Midbrain (tissue), 1 donor: Measurements from ENCODE around the gene COG5.
"Not testable (repeated sequence)": the region's sequence is repeated elsewhere in the genome, so short reads cannot be mapped to it uniquely, and the experiment has no call there.

Experiments used
- DNase-seq: peaks from one replicate; lab custom pipeline; 2025; lab: John Stamatoyannopoulos, UW

COG5 gene

GRCh38 chr7:107224374-107225223 lies 339.1 kb downstream of the COG5 start:
- no peak for DNase-seq

DNA sequence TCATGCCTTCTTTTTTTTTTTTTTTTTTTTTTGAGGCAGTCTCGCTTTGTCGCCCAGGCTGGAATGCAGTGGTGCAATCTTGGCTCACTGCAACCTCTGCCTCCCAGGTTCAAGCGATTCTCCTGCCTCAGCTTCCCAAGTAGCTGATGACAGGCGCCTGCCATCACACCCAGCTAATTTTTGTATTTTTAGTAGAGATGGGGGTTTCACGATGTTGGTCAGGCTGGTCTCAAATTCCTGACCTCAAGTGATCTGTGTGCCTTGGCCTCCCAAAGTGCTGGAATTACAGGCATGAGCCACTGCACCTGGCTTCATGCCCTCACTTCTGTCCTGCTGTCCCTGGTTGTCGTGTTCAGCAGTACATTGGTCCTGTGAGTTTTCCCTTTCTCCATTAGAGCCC lies 342.9 kb downstream of the COG5 start:
- DNase-seq = not testable (repeated sequence)

DNA sequence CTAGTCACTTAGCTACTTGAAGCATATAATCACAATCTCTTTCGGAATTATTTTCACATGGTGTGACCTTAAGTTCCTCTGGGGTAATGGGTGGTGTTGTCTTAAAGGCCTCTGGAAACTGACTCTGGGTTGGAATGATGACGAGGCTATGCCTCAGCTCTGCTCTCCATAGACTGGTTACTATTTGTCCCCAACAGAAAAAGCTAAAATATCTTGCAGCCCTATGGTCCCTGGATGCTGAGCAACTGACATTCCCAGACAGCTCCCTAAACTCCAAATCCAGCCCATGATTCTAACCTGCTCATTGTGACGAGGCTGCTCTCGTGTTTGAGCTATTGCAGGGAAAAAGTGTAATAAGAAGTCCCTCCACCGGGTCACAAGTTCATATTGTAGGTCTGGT lies 343.4 kb downstream of the COG5 start:
- DNase-seq = no peak

DNA sequence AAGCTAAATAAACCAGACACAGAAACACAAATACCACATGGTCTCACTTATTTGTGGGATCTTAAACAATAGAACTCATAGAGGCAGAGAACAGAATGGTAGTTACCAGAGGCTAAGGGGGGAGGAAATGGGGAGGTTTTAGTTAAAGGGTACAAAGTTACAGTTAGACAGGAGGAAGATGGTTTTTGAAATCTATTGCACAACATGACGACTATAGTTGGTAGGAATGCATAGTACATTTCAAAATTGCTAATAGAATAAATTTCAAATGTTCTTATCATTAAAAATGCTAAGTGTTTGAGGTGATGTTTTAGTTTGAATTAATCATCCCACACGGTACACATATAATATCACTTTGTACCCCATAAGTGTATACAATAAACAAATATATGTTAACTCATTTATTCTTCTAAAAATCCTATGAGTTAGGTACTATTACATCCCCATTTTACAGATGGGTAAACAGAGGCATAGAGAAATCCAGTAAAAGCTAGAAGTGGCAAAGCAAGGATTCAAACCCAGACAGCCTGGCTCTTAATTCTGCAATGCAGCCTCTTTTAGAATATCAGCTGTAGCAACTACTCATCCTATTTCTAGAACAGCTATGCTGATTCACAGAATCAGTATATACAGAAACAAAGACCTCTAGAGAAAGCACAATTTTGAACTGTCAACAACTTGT lies 344.0 kb downstream of the COG5 start:
- DNase-seq = no peak

DNA sequence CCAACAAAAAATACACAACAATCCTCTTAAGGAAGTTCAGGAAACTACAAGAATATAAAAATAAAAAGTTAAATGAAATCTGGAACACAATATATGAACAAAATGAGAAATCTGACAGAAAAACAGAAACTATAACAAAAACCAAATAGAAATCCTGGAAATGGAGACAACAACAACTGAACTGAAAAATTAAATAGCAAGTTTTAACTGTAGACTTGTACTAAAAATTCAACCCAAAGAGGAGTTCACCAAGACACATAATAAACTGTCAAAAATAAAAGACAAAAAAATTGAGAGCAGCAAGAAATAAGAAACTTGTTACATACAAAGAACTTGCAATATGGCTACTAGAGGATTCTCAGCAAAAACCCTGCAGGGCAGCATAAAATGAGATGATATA lies 349.8 kb downstream of the COG5 start:
- no peak for DNase-seq

GRCh38 chr7:107213193-107213788 lies 350.4 kb downstream of the COG5 start:
- no peak for DNase-seq

DNA sequence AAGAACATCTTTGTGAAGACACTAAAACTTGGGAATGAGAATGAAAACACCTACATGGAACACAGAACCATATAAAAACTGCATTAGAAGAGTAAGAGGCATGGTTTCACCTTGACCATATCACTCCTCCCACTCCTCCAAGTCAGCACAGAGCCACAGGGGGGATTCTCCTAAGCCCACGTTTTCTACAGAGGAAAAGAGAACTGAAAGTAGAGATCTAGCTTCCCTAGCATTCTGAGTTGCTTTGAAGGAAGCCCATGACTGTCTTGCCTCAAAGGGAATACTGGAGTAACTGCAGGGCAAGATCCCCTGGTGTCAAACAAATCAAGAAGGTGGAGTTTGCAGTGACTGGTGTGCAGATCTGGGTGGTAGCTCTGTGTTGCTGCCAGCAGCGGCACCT lies 351.0 kb downstream of the COG5 start:
- DNase-seq = no peak

DNA sequence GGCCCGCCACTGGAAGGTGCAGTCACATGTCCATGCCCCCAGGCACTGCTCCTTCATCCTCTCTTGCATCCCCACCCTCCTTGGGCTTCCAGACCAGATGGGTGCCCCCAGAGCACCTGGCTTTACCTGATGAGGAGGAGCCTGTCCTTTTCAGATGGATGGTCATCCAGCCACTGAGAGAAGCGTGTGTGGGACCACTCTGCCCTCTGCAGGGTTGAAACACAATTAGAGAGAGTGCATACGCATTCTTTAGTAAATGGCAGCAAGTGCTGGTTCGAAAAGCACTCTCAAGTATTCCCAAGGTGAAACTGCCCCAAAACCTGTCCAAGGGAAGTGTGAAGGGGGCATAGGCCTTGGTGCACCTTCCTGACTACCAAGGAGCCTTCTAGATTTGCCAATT lies 353.3 kb downstream of the COG5 start:
- no peak for DNase-seq

DNA sequence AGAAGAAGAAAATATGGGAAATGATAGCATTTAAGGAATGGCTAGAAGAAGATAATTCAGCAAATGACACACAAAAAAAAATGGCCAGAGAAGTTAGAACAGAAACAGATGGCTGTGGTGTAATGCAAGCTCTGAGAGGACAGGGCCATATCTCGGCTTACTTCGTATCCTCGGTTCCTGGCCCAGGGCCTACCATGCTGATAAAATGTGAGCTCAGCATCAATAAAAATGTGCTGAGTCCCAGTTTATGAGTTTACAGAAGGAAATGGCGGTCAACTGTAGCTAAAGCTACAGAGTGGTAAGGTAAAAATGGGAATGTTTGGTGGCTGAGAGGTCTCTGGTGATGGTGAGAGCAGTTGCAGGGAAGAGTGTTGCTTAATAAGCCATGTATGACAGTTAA lies 354.2 kb downstream of the COG5 start:
- no peak for DNase-seq

DNA sequence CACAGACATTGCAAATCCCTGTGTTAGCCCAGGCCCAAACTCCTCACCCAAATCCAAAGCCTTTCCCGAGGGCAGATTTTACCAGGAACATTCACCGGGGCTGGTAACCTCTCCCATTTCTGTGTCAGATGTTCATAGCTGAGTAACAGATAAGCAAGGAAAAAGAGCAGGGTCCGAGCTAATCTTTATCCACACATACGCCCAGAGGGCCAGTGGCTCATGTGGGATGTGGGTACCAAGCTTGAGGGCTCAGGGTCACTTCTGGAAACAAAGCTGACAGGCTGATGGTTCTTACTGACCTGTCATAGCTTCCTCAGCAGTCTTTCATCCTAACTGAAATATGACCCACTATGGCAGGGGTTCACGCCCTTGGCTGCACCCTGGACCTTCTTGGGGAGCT lies 355.2 kb downstream of the COG5 start:
- DNase-seq = no peak

GRCh38 chr7:107208024-107208521 lies 355.6 kb downstream of the COG5 start:
- no peak for DNase-seq

GRCh38 chr7:107207459-107207858 lies 356.3 kb downstream of the COG5 start:
- DNase-seq = no peak

- DNase-seq = no peak
Measured at GRCh38 chr7:107206706-107207105, 357.0 kb downstream of the COG5 start.

DNA sequence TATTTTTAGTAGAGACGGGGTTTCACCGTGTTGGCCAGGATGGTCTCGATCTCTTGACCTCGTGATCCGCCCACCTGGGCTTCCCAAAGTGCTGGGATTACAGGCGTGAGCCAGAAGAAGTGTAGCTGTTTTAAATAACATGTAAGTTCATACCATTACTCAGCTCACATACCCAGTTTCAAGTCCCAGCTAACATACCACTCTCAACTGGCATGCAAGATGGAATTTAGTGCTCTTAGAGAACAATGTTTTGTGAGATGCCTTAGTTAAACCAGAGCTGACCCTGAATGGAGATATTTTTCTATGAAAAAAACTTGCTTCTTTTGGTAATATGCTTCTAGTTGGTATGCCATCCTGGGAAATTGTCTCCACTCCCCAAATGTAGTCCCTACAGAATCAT lies 357.6 kb downstream of the COG5 start:
- no peak for DNase-seq

GRCh38 chr7:107203607-107204006 lies 360.1 kb downstream of the COG5 start:
- DNase-seq = no peak

- DNase-seq = peak; percentile 26
Measured at GRCh38 chr7:107201795-107202450, 361.8 kb downstream of the COG5 start.

DNA sequence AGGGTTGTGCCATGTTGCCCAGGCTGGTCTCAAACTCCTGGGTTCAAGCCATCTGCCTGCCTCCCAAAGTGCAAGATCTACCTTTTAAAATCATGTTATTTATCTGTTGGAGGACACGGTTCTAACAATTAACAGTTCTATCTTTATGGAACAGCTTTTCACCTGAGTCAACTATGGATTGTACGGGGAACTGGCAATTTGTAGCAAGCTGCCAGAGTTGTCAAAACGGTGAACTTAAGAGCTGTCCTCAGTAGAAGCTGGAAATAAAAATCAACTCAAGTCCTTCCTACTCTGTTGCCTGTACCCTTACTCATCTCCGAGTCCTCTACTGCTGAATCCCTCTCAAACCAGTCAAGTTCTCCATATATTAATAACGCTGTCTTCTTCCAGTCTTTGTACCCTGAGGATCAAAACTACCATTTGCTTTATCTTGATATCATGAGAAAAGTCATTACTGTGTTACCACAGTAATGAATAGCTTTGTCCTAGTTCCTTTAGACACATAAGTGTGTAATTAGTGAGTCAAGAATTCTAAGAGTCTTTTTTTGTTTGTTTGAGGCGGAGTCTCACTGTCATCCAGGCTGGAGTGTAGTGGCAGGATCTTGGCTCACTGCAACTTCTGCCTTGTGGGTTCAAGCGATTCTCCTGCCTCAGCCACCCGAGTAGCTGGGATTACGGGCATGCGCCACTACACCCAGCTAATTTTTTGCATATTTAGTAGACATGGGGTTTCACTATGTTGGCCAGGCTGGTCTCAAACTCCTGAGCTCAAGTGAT lies 366.7 kb downstream of the COG5 start:
- no peak for DNase-seq

DNA sequence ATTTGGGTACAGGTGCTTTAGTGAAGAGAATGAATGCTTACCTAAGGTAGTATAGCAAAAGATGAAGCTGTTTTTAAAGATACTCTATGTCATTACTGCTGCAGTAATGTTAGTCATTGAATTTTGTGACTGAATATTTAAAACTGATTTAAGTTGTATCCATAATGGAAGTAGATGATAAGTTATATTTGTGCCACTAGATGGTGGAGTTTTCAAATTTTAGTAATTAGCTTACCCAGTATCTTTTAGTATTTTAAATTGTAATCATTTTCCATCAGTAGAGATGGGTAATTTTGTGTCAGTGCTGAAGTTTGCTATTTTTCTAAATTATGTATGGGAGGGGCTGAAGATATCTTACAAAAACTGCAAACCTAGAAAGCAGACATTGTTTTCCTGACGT lies 369.7 kb downstream of the COG5 start:
- DNase-seq = no peak

DNA sequence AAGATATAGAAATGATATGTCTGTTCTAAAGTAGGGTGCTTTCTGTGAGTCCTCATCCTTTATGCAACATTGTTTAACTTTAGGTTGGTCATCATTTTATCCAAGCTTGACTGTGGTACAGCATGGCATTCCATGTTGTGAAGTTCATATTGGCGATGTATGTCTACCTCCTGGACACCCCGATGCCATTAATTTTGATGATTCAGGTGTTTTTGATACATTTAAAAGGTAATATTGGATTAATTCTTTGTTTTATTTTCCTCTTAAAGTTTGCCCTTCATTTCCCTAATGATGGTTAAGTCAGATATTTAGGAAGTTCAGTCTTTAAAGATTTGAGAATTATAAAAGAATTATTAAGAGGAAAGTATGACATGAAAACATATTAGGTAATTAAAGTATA lies 373.6 kb downstream of the COG5 start:
- DNase-seq = no peak

- no peak for DNase-seq
Measured at GRCh38 chr7:107187774-107188173, 375.9 kb downstream of the COG5 start.

DNA sequence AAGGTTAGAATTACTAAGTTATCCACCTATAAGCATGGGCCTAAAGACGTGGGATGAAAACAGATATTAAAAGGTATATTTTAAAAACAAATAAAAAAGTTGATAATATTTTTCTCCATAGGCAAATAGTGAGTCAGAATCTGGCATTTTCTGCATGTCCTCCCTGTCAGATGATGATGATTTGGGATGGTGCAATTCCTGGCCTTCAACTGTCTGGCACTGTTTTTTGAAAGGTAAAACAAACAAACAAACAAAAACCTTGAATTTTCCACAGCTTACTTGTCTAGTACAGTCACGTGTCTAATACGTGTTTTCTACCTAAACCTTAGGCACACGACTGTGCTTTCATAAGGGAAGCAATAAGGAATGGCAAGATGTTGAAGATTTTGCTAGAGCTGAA lies 377.5 kb downstream of the COG5 start:
- no peak for DNase-seq

- DNase-seq = no peak
Measured at GRCh38 chr7:107185716-107186115, 378.0 kb downstream of the COG5 start.
